RWPE1 (cell line): Measurements from ENCODE around the gene C1RL.
"Not testable (repeated sequence)": the region's sequence is repeated elsewhere in the genome, so short reads cannot be mapped to it uniquely, and the experiment has no call there.

ENCODE experiments used
- CTCF ChIA-PET: fragments of 350-600 bp; sonication (Branson Sonifier 250); formaldehyde crosslinking; extraction: SDS; loops from one replicate; lab custom pipeline; 2021; lab: Yijun Ruan, JAX
- POLR2A ChIA-PET: fragments of 400-600 bp; formaldehyde crosslinking; extraction: SDS; loops from one replicate; lab custom pipeline; 2020; ENCODE audit warnings: antibody characterized with exemption; ENCODE audit not compliant: low non-redundant PET; lab: Yijun Ruan, JAX
- DNase-seq: peaks from one replicate; pipeline ENCODE4 v3.0.0; 2012; ENCODE audit warnings: low spot score
- H3K27ac ChIP-seq: fragments of 450-650 bp; 2 replicates; pipeline ENCODE4 v1.5.1; 2017
- CTCF ChIP-seq: fragments of 450-650 bp; conservative IDR thresholded peaks from 2 replicates; pipeline ENCODE4 v1.5.1; 2017; ENCODE audit warnings: low read depth, mild to moderate bottlenecking

The C1RL gene

GRCh38 chr12:7054925-7055324 lies 54.1 kb downstream of the C1RL start:
- POLR2A ChIA-PET = no interaction called here
- CTCF ChIA-PET = no interaction called here
- DNase-seq = no peak
- TF ChIP-seq CTCF = no peak
- no peak overlapping the region for H3K27ac ChIP-seq

DNA sequence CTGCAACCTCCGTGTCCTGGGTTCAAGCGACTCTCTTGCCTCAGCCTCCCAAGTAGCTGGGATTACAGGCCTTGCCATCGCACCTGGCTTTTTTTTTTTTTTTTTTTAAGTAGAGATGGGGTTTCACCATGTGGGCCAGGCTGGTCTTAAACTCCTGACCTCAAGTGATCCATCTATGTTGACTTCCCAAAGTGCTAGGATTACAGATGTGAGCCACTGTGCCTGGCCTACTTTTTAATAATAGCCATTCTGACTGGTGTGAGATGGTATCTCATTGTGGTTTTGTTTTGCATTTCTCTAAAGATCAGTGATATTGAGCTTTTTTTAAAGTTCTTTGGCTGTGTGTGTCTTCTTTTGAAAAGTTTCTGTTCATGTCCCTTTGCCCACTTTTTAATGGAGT lies 59.0 kb downstream of the C1RL start:
- DNase-seq, H3K27ac ChIP-seq, POLR2A ChIA-PET: not testable (repeated sequence)
- CTCF ChIA-PET = interaction anchor here (0.7 kb wide), 1 partner anchor 491 kb away, joined by 3 read pairs; no protein-coding TSS in a partner anchor

GRCh38 chr12:7049445-7049951 lies 59.5 kb downstream of the C1RL start:
- CTCF ChIA-PET = interaction anchor here (0.7 kb wide), 1 partner anchor 491 kb away, joined by 3 read pairs; no protein-coding TSS in a partner anchor
- H3K27ac ChIP-seq, DNase-seq, POLR2A ChIA-PET: not testable (repeated sequence)

DNA sequence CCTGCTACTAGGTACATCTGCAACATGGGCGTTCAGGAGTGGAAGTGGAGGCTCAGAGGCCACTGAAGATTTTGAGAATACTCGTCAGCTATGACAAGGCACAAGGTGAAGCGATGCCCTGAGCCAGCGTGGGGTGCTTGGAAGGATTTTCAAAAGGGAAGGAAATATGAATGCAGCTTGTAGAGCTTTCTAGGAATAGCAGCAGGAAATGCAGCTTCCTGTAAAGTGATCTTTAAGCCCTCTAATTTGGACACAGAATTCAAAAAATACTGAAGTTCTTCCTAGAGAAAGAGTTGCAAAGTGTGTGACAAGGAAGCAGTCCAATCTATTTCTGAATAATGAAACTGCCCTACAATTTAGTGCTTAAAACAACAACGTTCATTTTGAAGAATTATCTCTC lies 61.7 kb downstream of the C1RL start:
- ChIA-PET CTCF (no interaction called here), POLR2A (no interaction called here)
- H3K27ac ChIP-seq = no peak overlapping the region
- no peak for TF ChIP-seq CTCF
- DNase-seq = no peak

DNA sequence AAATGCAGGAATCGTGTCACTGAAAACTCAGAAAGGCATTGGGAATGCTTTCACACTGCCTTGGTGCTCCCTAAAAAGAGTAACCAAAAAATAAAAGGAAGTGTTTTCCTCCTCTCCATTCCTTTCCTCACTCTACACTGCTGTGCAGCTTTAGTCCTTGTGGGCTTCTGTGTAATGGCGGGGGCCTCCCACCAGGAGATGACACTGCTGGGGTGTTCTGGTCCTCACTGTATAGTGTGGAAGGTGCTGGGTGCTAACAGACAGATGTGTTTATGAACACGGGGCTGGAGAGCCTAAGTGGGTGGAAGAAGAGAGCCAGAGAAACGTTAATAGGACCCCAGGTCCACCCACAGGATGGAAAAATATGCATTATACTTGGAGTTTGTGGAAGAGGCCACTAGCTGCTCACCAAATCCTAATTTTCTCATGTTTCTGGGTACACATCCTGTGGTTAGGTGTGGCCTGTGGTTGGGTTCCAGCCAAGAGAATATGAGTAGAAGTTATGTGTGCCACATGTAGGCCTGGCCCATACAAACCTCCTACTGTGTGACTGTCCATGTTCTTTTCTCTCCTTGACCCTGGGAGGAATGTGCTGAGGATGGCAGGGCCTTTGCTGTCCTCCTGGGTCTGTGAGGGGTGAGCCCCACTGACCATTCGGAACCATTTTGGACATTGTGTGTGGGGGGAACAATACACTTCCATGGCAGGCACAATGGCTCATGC lies 62.5 kb downstream of the C1RL start:
- ChIA-PET POLR2A (no interaction called here), CTCF (no interaction called here)
- no peak for DNase-seq
- no peak overlapping the region for H3K27ac ChIP-seq
- no peak for TF ChIP-seq CTCF

DNA sequence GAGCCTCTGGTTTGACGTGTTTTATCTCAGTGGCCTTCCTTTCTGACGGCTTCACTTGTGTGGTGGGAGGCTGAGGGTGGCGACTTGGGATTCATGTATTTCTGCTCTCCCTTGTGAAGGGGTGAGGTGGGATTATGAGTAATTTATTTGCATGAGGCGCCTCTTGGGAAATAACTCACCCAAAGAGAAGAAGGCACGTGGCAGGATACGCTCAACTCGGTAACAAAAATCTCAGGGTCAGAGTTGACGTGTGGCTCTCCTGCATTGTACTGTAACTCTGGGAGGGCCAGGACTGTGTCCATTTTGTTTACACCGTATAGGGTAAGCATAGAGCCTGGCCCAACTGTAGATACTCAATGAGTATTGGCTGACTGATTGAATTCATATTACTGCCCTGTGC lies 63.1 kb downstream of the C1RL start:
- ChIA-PET CTCF (no interaction called here), POLR2A (no interaction called here)
- DNase-seq = no peak
- TF ChIP-seq CTCF = no peak
- no peak overlapping the region for H3K27ac ChIP-seq
